OCI-LY7 (cell line): Measurements from ENCODE around the gene KRT39.

ENCODE experiments used
- CTCF ChIP-seq: fragments of 200-600 bp; sonication (generic); conservative IDR thresholded peaks from 2 replicates; pipeline ENCODE4 v1.5.1; 2014; ENCODE audit warnings: mild to moderate bottlenecking, antibody characterized with exemption, low read length, moderate library complexity, mixed read lengths
- EZH2phosphoT487 ChIP-seq: fragments of 200-600 bp; sonication (generic); IDR thresholded peaks from 2 replicates; pipeline ENCODE4 v1.6.1; 2018; ENCODE audit warnings: low read depth, borderline replicate concordance, mild to moderate bottlenecking, mixed run types, antibody characterized with exemption, low read length, moderate library complexity, mixed read lengths

GRCh38 chr17:40921026-40921425, 45.7 kb downstream of the KRT39 start:
- TF ChIP-seq CTCF (no peak), EZH2phosphoT487 (no peak)
